NCI-H69 (cell line): ENCODE results near the gene SCGN.
"Not testable (repeated sequence)": the region's sequence is repeated elsewhere in the genome, so short reads cannot be mapped to it uniquely, and the experiment has no call there.

Experiments used
- DNase-seq: peaks from one replicate; lab custom pipeline; 2025; lab: John Stamatoyannopoulos, UW

SCGN gene

DNA sequence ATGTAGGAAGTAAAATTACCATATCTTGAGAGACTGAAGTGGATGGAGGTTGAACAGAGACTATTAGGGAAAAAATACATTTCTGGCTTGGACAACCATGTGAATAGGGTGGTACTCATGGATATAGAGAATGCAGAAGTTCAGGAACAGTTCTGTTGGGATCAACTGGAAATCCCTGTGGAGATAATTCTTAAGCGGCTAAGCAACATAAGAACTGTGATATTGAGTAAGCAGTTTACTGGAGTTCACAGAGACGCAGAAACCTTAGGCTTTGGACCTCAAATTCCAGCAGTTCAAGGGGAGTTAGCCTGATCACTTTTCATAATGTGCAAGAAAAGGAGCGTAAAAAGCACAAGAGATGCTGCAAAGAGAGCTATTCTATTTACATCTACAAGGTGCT, 78.9 kb downstream of the SCGN start:
- DNase-seq, result no peak

DNA sequence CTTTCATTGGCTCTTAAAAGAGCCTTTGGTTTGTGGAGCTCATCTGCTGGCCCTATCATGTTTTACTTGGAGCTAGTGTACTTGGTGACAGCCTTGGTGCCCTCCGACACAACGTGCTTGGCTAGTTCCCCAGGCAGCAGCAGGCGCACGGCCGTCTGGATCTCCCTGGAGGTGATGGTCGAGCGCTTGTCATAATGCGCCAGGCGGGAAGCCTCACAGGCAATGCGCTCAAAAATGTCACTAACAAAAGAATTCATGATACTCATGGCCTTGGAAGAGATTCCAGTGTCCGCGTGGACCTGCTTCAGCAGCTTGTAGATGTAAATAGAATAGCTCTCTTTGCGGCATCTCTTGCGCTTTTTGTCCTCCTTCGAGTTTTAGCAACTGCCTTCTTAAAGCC, 79.7 kb downstream of the SCGN start:
- no peak for DNase-seq

DNA sequence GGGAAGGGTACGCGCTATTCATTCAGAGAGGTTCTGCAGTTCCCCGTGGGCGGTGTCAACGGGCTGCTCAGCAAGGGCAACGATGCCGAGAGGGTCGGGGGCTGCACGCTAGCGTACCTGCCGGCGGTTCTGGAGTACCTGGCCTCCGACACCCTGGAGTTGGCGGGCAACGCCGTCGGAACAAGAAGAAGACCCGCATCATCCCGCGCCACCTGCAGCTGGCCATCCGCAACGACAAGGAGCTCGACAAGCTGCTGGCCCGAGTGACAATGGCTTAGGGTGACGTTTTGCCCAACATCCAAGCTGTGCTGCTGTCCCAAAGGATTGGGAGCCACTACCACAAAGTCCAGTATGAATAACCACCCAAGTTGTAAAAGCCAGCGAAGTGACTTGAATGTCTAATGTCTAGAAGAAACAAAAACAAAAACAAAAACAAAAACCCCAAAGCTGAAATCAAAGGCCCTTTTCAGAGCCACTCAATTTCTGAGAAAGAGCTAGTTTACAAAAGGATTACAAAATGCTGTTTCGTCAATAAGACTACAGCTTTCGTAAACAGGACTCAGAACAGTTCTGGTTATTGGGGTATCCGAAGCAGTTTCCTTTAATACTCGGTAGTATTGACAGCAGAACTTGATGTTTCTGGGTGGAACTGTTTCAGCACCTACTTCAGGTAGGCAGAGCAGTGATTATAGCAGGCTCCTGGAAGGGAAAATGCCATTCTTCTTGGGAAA, 80.6 kb downstream of the SCGN start:
- no peak for DNase-seq

DNA sequence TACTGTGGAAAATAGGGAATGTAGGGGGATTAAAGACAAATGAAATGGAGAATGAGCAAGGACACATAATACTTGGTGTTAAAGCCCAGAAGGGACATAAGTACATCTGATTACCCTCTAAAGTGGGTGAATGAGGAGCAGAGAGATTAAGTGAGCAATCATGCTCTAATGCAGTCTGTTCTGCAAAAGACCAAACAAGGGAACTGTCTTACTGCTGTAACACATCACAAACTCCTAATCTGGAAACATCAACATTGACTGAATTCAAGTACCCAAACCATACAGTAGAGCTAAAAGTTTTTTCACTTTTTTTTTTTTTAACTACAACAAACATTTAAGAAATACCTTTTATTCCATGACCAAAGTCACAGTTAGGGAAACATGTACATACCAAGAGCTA, 83.2 kb downstream of the SCGN start:
- DNase-seq, result peak; percentile 42

DNA sequence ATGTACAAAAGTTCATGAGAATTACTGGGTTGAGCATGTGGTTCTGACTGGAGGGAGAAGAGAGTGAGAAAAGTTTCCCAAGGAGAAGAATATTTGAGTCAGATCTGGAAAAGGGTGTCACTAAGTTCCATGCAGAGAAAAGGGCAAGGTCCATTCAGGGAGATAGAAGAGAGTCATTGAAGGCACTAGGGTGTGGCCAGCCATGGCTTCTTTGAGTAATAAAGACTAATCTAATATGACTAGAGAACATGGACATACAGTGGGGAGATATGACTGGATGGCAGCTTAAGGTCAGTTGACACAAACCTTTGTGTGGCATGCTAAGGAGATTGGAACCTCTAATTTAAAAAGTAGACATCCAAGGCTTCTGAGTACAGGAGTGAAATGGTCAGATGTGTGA, 91.9 kb downstream of the SCGN start:
- no peak for DNase-seq

DNA sequence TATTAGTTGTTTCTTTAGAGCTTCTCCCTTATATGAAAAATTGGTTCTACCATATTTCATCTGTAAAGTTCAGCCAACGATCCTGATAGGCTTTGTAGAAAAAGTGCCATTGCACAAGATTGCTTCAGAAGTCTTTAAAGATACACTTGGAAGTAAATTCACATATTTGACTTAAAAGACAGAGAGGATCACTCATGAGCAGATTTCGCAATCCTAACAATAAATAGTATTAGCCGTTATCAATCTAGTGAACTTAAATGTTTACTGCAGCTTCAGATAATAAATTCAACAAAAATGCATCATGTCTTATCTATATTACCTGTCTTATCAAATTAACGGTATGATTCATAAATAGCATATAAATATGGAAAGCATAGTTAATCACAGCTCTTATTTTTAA, 93.8 kb downstream of the SCGN start:
- DNase-seq, result no peak

DNA sequence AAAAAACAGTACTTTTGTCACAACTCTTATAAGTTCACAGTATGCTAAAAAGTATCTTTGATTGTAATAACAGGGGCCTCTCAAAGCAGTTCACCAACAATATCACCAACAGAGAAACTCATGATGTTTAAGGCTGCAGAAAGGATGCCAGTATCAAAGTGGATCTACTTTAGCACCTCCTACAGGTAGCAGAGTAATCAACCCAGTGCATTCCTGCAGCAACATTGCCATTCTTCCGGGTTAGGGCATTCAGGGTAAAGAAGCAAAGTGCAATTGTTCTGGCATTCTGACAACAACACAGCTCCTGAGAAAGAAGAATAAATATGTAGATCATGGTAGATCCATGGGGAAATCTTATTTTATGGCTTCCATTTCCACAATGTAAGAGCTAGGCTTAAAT, 95.0 kb downstream of the SCGN start:
- no peak for DNase-seq

DNA sequence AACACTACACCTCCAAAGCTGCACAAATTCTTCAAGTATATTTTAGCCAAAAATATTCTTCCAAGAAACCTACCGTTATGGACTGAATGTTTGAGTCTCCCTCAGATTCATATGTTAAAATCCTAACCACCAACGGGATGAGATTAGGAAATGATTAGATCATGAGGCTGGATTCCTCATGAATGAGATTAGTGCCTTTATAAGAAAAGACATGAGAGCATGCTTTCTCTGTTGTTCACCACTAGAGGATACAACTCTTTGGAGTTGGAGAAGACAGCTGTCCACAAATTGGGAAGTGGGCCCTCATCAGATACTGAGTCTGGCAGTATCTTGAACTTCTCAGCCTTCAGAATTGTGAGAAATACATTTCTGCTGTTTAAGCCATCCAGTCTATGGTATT, 95.5 kb downstream of the SCGN start:
- no peak for DNase-seq

DNA sequence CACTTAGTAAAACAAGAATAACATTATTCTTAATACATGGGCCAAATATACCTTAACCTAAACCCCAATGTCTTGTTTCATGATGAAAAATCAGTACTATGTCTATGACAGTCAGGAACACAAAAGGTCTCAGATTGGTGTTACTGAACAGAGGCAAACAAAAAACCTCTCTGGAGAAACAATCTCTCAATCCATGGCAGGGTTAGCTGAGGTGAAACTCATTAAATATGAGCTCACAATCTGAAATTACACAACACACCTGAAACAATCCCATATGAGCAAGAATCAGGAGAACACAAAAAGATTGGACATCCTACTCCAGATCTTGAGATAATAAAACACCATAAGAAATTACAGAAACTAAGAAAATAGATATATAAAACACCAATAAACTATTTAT, 96.0 kb downstream of the SCGN start:
- DNase-seq, result no peak

DNA sequence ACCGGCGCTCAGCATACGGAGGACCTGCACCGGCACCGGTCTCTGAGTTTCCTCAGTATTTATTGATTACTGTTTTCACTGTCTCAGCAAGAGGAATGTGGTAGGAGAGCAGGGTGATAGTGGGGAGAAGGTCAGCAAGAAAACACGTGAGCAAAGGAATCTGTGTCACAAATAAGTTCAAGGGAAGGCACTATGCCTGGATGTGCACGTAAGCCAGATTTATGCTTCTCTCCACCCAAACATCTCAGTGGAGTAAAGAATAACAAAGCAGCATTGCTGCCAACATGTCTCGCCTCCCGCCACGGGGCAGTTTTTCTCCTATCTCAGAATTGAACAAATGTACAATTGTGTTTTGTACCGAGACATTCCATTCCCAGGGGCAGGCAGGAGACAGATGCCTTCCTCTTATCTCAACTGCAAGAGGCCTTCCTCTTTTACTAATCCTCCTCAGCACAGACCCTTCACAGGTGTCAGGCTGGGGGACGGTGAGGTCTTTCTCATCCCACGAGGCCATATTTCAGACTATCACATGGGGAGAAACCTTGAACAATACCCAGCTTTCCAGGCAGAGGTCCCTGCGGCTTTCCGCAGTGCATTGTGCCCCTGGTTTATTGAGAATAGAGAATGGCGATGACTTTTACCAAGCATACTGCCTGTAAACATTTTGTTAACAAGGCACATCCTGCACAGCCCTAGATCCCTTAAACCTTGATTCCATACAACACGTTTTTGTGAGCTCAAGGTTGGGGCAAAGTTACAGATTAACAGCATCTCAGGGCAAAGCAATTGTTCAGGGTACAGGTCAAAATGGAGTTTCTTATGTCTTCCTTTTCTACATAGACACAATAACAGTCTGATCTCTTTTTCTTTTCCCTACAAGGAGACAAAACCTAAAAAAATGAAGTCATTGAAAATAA, 96.8 kb downstream of the SCGN start:
- DNase-seq, result not testable (repeated sequence)

DNA sequence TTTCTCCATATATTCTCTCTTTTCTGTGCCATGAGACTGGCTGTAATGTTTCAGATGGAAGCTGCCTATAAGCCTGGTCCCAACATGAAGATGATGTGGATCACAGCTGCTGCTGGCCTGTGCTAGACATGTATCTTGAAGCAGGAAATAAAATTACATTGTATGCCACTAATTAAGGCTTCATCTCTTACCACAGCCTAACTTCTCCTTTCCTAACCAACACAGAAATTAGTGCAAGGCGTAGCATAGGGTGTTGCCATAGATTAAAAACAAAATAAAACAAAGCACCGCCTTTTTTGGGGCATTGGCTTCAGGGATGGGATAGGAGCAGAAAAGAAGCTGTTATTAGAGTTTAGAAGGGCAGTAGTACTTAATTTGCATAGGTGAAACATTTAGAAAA, 97.8 kb downstream of the SCGN start:
- no peak for DNase-seq

DNA sequence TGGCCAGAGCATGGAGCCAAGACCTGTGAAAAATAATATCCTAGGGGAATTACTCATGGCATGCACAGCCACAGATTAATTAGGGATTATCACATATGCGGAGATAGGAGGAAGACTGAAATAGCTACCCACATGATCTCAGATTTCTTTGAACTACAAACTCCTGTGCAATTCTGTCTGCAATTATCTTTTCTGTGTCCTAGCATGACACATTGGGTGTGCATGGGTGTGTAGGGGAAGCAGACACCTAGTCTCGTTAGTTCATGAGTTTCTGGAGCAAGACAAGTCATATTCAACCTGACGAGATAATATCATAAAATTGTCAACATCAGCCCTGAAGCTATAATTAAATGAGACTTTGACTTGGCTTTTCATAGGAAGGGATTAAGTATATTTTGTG, 98.9 kb downstream of the SCGN start:
- DNase-seq, result peak; percentile 47
